MCF 10A (cell line): Measurements from ENCODE around the gene CFHR4. TPM values are rescaled to one million over a fixed set of nuclear protein-coding genes. Genes with fewer than 3 reads are reported as not detected.
"Not testable (repeated sequence)": the region's sequence is repeated elsewhere in the genome, so short reads cannot be mapped to it uniquely, and the experiment has no call there.

Experiments
- Bru-seq: library from RNA; stranded (reverse); fragments of 400-500 nt; gene quantifications from one replicate; lab custom pipeline; 2021; lab: Mats Ljungman, UMichigan
- BruChase-seq, 2 experiments: library from RNA; stranded (reverse); fragments of 400-500 nt; gene quantifications; one replicate each; lab custom pipeline; 2021; lab: Mats Ljungman, UMichigan
- BruUV-seq: library from RNA; stranded (reverse); fragments of 400-500 nt; replicated peaks from 2 replicates; lab custom pipeline; 2021; lab: Mats Ljungman, UMichigan
- CTCF ChIA-PET: fragments of 300-600 bp; sonication (Branson Sonifier 250); formaldehyde crosslinking; extraction: SDS; loops from one replicate; lab custom pipeline; 2021; ENCODE audit warnings: antibody characterized with exemption, inconsistent platforms; lab: Yijun Ruan, JAX
- POLR2A ChIA-PET: fragments of 300-600, 350-650 bp; sonication (Branson Sonifier 250); formaldehyde crosslinking; extraction: SDS; loops from one replicate; lab custom pipeline; 2020; ENCODE audit warnings: antibody characterized with exemption, inconsistent platforms; lab: Yijun Ruan, JAX
- DNase-seq: peaks from one replicate; pipeline ENCODE4 v3.0.0-alpha.2; 2018; ENCODE audit not compliant: unreplicated experiment
- H3K27ac Mint-ChIP-seq: one replicate; pipeline ENCODE4 v1.8.0; 2022; ENCODE audit warnings: mild to moderate bottlenecking, low read depth, mixed read lengths; ENCODE audit not compliant: unreplicated experiment
- H3K27me3 Mint-ChIP-seq: one replicate; pipeline ENCODE4 v1.8.0; 2022; ENCODE audit warnings: mixed read lengths; ENCODE audit not compliant: insufficient read depth, unreplicated experiment
- H3K36me3 Mint-ChIP-seq: one replicate; pipeline ENCODE4 v1.8.0; 2022; ENCODE audit warnings: mild to moderate bottlenecking, moderate library complexity, mixed read lengths; ENCODE audit not compliant: insufficient read depth, unreplicated experiment
- H3K4me1 Mint-ChIP-seq: one replicate; pipeline ENCODE4 v1.8.0; 2022; ENCODE audit warnings: mixed read lengths; ENCODE audit not compliant: insufficient read depth, unreplicated experiment
- H3K4me3 Mint-ChIP-seq: one replicate; pipeline ENCODE4 v1.8.0; 2022; ENCODE audit warnings: mild to moderate bottlenecking, moderate library complexity, mixed read lengths; ENCODE audit not compliant: unreplicated experiment
- H3K9me3 Mint-ChIP-seq: one replicate; pipeline ENCODE4 v1.8.0; 2022; ENCODE audit warnings: mixed read lengths; ENCODE audit not compliant: unreplicated experiment
- intact Hi-C: fragments of 100-400 bp; cut with micrococcal nuclease; formaldehyde crosslinking; loops from 2 replicates; pipeline ENCODE4 v1.14.1; 2022
- long read RNA-seq: library from polyadenylated mRNA; stranded (forward); transcript quantifications from one replicate; pipeline ENCODE4 v2.0.0, GENCODE V29; 2022
- total RNA-seq: library from RNA; stranded (reverse); gene quantifications from 2 replicates; pipeline ENCODE4 v1.2.3, GENCODE V29; 2022
- TF ChIP-seq, protein P1 (sequence below): fragments of 200-600 bp; IDR thresholded peaks from one replicate; pipeline ENCODE4 v1.8.0; 2022; ENCODE audit warnings: antibody characterized with exemption, mild to moderate bottlenecking; ENCODE audit not compliant: unreplicated experiment

Gene CFHR4
- total RNA-seq (not detected in 2 replicates), Bru-seq, nascent RNA (percentile 4 among the genes with signal in this experiment), BruChase-seq, experiment 1, labeled RNA remaining after a 6-hour chase (not detected), BruChase-seq, experiment 2, labeled RNA remaining after a 2-hour chase (not detected)
- long read RNA-seq: 0 reads

DNA sequence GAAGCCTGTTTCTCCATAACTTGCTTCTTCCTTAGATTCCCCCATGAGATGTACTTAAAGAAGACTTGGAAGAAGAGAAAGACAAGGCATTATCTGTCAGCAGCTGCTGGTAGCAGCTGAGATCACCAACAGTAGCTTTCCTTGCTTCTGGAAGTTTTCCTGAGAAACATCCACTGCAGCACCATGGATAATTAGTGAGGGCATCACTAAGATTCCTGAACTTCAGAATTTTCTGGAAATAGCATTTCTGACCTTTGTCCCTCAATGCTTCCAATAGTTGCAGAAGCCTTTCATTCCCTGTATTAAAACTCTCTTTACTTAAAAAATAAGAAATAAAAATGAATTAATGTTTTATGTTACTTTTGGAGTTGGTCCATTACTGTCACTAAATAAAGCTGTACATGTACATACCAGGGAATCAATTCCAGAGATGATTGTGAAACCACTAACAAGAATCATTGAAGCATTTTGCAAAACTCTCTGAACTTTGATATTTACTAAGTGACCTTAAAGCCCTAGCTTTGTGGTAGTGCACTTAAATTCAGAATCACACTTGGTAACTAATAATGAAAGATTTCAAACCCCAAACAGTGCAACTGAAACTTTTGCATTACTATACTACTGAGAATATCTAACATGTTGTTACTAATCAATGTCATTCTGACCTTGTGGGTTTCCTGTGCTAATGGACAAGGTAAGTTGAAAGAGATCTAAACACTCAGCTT is at the start of gene CFHR4:
Gene CFHR4 (plus strand): TSS at position 538 of the 725 bp plus-strand sequence. CDS start 99 bp downstream, at position 637.
- DNase-seq: no peak
- Mint-ChIP-seq H3K27me3 (no peaks in the 10 kb centered on the region), H3K27ac (no peak within 1 kb of the TSS), H3K9me3 (peaks cover 9% of the 10 kb centered on the region), H3K4me1 (no peaks in the 10 kb centered on the region), H3K4me3 (no peak within 1 kb of the TSS), H3K36me3 (no peaks in the 10 kb centered on the region)
- BruUV-seq: no TSS peak
- ChIA-PET POLR2A (no interaction called here), CTCF (interaction anchor here (0.6 to 0.7 kb wide), 2 partner anchors 23 to 176 kb away, joined by 3 read pairs; no protein-coding TSS in a partner anchor)
- intact Hi-C loops: no loop called here
- TF ChIP-seq, protein P1, sequence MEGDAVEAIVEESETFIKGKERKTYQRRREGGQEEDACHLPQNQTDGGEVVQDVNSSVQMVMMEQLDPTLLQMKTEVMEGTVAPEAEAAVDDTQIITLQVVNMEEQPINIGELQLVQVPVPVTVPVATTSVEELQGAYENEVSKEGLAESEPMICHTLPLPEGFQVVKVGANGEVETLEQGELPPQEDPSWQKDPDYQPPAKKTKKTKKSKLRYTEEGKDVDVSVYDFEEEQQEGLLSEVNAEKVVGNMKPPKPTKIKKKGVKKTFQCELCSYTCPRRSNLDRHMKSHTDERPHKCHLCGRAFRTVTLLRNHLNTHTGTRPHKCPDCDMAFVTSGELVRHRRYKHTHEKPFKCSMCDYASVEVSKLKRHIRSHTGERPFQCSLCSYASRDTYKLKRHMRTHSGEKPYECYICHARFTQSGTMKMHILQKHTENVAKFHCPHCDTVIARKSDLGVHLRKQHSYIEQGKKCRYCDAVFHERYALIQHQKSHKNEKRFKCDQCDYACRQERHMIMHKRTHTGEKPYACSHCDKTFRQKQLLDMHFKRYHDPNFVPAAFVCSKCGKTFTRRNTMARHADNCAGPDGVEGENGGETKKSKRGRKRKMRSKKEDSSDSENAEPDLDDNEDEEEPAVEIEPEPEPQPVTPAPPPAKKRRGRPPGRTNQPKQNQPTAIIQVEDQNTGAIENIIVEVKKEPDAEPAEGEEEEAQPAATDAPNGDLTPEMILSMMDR: no peak

DNA sequence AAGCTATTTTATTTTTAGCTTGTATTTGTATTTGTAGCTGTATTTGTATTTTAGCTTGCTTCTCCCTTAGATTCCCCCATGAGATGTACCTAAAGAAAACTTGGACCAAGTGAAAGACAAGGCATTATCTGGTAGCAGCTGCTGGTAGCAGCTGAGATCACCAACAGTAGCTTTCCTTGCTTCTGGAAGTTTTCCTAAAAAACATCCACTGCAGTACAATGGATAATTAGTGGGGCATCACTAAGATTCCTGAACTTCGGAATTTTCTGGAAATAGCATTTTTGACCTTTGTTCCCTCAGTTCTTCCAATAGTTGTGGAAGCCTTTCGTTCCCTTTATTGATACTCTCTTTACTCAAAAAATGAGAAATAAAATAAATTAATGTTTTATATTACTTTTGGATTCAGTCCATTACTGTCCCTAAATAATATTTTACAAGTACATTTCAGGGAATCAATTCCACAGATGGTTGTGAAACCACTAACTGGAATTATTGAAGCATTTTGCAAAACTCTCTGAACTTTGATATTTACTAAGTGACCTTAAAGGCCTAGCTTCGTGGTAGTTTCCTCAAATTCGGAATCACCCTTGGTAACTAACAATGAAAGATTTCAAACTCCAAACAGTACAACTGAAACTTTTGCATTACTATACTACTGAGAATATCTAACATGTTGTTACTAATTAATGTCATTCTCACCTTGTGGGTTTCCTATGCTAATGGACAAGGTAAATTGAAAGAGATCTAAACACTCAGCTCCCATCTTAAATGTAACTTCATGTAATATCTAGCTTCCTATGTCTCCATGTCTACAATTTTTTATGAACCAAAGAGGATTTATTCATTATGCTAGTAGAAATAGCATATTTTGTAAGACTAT is 38.0 kb upstream of the CFHR4 start:
- H3K4me3 Mint-ChIP-seq, DNase-seq, H3K9me3 Mint-ChIP-seq, H3K36me3 Mint-ChIP-seq, POLR2A ChIA-PET, H3K27me3 Mint-ChIP-seq, intact Hi-C loops, H3K4me1 Mint-ChIP-seq, BruUV-seq, CTCF ChIA-PET, H3K27ac Mint-ChIP-seq: not testable (repeated sequence)

DNA sequence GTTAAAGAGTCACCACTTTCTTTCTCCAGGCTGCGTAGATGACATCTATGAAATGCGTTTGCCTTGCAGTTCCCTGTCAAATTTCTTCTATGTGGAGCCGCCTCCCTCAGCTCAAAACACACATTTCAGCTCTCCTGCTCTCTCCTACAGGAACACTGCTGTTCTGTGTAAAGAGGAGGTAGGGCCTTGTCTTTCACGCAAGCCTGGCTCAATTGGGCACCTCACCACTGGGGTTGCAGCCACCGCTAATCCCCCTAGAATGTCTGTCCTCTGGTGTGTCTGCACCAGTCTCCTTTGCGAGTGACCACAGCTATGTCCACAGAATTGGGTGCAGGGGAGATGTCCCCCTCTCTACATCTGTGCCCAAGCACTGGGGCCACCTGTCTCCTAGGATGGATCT is 31.8 kb upstream of the CFHR4 start:
- H3K4me1 Mint-ChIP-seq: no peaks in the 10 kb centered on the region
- no peak for DNase-seq
- BruUV-seq: no TSS peak
- H3K9me3 Mint-ChIP-seq: peaks cover 9% of the 10 kb centered on the region
- no peaks in the 10 kb centered on the region for H3K36me3 Mint-ChIP-seq
- intact Hi-C loops: no loop called here
- H3K27me3 Mint-ChIP-seq: no peaks in the 10 kb centered on the region
- POLR2A ChIA-PET: no interaction called here
- CTCF ChIA-PET: interaction anchor here (1.5 kb wide), 1 partner anchor 20 kb away, joined by 4 read pairs; no protein-coding TSS in a partner anchor
- H3K27ac Mint-ChIP-seq: no peak overlapping the region
- H3K4me3 Mint-ChIP-seq: no peak overlapping the region
- TF ChIP-seq, protein P1: no peak

DNA sequence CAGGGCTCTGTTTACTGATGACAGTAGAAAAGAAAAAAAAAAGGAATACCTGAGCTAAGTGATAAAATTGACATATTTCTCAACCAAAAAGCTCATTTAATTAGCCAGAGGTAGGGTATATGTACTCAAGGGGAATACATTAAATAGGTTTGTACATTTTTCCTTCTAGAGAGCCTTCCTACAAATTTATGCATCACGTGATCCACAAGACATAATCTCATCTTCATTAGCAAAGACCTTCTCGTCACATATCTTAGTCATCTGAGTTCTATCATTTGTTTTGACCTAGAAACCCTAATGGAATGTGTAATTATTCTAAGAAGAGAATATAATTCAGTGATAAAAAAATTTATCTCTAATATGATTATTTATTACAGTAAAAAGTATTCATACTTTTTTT is 30.7 kb upstream of the CFHR4 start:
- BruUV-seq: no TSS peak
- H3K36me3 Mint-ChIP-seq: no peaks in the 10 kb centered on the region
- no peaks in the 10 kb centered on the region for H3K27me3 Mint-ChIP-seq
- intact Hi-C loops: no loop called here
- H3K4me3 Mint-ChIP-seq: no peak overlapping the region
- CTCF ChIA-PET: interaction anchor here (0.6 kb wide), 1 partner anchor 259 kb away, joined by 3 read pairs; no protein-coding TSS in a partner anchor
- DNase-seq: no peak
- TF ChIP-seq, protein P1: no peak
- POLR2A ChIA-PET: no interaction called here
- H3K27ac Mint-ChIP-seq: no peak overlapping the region
- peaks cover 10% of the 10 kb centered on the region for H3K9me3 Mint-ChIP-seq
- H3K4me1 Mint-ChIP-seq: no peaks in the 10 kb centered on the region
